ENCODE results near the gene LRP10.

The LRP10 gene

DNA sequence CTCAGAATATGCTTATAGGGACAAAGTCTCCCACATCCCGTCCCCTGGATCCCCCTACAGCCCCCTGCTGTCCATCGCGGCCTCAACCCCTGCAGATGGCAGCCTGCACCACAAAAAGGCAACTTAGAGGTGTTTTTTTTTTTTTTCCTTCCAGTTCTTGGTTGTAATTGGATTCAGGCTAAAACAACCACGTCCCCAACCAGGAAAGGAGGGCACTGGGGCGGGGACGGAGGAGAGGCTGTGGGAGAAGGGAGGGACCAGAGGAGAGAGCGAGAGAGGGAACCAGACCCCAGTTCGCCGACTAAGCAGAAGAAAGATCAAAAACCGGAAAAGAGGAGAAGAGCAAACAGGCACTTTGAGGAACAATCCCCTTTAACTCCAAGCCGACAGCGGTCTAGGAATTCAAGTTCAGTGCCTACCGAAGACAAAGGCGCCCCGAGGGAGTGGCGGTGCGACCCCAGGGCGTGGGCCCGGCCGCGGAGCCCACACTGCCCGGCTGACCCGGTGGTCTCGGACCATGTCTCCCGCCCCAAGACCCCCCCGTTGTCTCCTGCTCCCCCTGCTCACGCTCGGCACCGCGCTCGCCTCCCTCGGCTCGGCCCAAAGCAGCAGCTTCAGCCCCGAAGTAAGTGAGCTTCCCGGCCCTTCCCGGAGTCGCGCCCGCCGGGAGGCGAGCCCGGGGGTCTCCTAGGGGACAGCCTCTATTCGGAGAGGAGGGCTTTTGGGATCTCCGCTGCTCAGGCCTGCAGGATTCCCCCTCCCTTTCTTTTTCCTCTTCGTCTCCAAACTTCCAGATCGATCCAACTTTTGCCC, 35.0 kb upstream of the LRP10 start, which contains the start of gene MMP14:
Gene MMP14, plus strand, starts transcription at position 285 of the 813 bp plus-strand sequence. Its CDS starts 233 bp downstream, at position 518.
- peak within 1 kb of the TSS; percentile 63 for H3K4me3 ChIP-seq
- TF ChIP-seq Cebpa-rat (IDR thresholded peaks at IDR 0.05) = no peak
- peaks cover 33% of the 10 kb centered on the region for H4K20me1 ChIP-seq
- H3K27me3 ChIP-seq = peaks cover 57% of the 10 kb centered on the region
- peaks cover 36% of the 10 kb centered on the region for H3K4me1 ChIP-seq
- peak within 1 kb of the TSS; percentile 74 for H3K4me2 ChIP-seq
- H3K27ac ChIP-seq = peak within 1 kb of the TSS; percentile 55
- no peaks in the 10 kb centered on the region for H3K9me3 ChIP-seq
- H3K9ac ChIP-seq = peak within 1 kb of the TSS; percentile 71
- peaks cover 45% of the 10 kb centered on the region for H3K36me3 ChIP-seq

DNA sequence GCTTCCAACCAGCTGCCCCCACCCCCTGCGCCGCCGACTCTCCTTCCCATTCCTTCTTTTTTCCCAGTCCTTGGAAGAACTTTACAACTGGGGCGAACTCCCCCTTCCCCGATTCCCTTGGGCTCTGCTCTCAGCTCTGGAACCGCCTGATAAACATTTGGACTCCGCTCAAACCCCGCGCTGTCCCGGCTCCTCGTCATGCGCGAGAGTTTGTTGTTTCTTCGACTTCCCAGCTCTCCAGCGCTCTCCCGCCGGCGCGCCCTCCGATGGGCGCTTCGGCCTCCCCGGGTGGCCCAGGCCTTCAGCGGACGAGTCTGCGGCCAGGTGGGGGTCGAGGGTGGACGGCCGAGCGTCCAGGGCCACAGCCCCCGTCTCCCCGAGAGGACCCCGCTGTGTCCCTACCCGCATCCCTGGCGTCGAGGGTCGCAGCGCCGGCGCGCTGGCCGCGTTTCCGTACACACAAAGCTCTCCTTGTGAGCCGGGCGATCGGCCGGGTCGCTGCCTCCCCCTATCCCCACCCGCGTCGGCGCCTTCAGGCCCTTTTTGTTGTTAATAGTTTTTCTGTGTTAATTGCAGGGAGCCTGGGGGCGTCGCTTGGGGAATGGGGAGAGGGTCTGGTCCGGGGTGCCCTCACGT, 34.3 kb upstream of the LRP10 start:
- H4K20me1 ChIP-seq = peaks cover 33% of the 10 kb centered on the region
- H3K4me1 ChIP-seq = peaks cover 36% of the 10 kb centered on the region
- H3K9ac ChIP-seq = peak overlapping the region; percentile 71
- H3K4me3 ChIP-seq = peak overlapping the region; percentile 63
- H3K27ac ChIP-seq = peak overlapping the region; percentile 55
- peaks cover 37% of the 10 kb centered on the region for H3K36me3 ChIP-seq
- no peaks in the 10 kb centered on the region for H3K9me3 ChIP-seq
- no peak for TF ChIP-seq Cebpa-rat (IDR thresholded peaks at IDR 0.05)
- peak overlapping the region; percentile 74 for H3K4me2 ChIP-seq
- H3K27me3 ChIP-seq = peaks cover 57% of the 10 kb centered on the region

DNA sequence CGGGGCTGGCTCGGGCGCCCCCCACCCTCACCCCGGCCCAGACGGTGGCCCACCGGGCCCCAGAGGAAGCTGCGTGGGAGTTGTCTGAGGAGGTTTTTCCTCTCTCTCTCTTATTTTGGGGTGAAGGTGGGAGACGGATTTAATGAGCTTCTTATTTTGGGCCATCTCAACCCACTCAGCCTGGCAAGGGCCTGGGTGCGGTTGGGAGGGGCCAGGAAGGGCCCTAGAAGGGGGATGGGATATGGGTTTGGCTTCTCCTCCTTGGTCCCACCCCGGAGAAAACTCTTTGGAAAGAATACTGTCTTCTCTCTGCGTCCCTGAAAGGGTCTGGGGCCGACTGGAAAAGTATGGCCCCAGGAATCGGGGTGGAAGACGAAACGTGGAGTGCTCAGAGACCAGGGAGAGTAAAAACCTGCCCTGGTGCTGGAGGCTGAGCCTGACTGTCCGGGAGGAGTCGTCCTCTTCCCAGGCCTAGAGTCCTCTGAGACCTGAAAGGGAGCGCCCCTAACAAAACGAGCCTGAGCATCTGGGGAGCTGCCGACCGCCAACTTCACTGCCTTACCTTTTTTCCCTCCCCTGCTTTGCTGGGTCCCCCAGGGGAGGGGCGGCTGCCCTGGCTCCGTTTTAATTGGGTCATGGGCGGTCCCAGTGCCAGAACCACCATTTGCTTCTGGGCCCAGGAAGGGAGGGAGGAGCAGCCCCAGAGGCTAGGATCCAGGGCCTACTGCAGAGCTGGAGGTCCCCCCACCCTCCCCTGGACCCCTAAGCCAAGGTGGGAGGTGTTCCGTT, 33.6 kb upstream of the LRP10 start:
- Histone ChIP-seq H3K27me3 (peaks cover 57% of the 10 kb centered on the region), H3K4me2 (peak overlapping the region; percentile 74), H3K4me1 (peaks cover 36% of the 10 kb centered on the region), H3K4me3 (peak overlapping the region; percentile 63), H3K27ac (peak overlapping the region; percentile 55; the same call in 1 of the 2 replicates), H3K9ac (peak overlapping the region; percentile 71; the same call in 1 of the 2 replicates), H4K20me1 (peaks cover 33% of the 10 kb centered on the region), H3K36me3 (peaks cover 30% of the 10 kb centered on the region), H3K9me3 (no peaks in the 10 kb centered on the region)
- no peak for TF ChIP-seq Cebpa-rat (IDR thresholded peaks at IDR 0.05)

DNA sequence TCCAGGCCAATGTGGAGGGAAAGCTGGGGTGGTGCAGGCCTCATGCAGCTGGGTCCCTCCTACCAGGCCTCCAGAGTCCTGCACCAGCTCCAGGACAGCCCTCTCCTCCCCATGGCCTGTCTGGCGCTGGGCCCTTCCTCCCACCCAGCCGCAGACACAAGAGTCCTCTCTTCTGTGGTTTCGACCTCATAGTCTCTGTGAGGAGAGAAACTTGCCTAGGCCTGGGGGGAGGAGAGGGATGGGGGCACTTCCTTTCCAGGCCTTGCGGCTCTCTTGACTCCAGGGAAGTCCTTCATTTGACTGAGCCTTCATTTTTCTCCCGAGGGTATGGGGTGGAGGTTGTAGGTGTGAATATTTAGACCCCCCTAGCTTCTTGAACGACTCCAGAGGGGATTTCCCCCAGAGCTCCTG, 32.9 kb upstream of the LRP10 start:
- no peak overlapping the region for H3K27ac ChIP-seq
- peak overlapping the region; percentile 74 for H3K4me2 ChIP-seq
- peaks cover 23% of the 10 kb centered on the region for H3K36me3 ChIP-seq
- TF ChIP-seq Cebpa-rat (IDR thresholded peaks at IDR 0.05) = no peak
- H3K9ac ChIP-seq = no peak overlapping the region
- peaks cover 36% of the 10 kb centered on the region for H3K4me1 ChIP-seq
- H3K27me3 ChIP-seq = peaks cover 57% of the 10 kb centered on the region
- no peaks in the 10 kb centered on the region for H3K9me3 ChIP-seq
- peaks cover 33% of the 10 kb centered on the region for H4K20me1 ChIP-seq
- peak overlapping the region; percentile 63; the same call in 1 of the 2 replicates for H3K4me3 ChIP-seq

DNA sequence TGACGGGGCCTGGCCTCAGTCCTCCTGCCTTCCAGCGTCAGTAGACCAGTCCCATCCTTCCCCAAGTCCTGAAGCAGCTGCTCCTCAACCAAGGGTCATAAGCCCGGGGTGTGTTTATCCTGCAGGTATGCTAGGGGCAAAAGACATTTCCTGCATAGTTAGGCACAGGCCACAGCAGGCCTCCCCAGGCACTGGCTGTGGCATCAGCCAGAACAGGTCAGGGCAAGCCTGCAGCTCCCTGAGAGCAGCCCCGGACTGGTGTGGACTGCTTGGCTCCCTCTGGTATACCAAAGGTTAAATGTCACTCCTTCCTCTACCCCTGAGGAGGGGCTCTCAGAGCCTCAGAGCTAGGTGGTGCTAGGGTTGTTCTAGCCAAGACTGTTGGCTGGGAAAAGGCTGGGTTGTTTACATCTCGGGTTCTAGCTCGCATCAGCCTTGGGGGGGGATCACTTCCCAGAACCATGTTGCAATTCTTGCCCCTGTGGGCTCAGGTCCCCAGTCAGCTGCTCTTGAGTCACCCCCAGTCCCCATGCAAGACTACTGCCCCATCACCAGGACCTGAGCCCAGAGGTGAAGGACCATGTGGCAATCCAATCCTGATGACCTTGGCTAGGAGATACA, 32.3 kb upstream of the LRP10 start:
- no peak for TF ChIP-seq Cebpa-rat (IDR thresholded peaks at IDR 0.05)
- H3K27me3 ChIP-seq = peaks cover 55% of the 10 kb centered on the region
- H3K4me2 ChIP-seq = peak overlapping the region; percentile 74
- H3K4me1 ChIP-seq = peaks cover 39% of the 10 kb centered on the region
- peaks cover 17% of the 10 kb centered on the region for H3K36me3 ChIP-seq
- H3K27ac ChIP-seq = no peak overlapping the region
- H3K4me3 ChIP-seq = no peak overlapping the region
- H3K9ac ChIP-seq = no peak overlapping the region
- peaks cover 33% of the 10 kb centered on the region for H4K20me1 ChIP-seq
- H3K9me3 ChIP-seq = no peaks in the 10 kb centered on the region

DNA sequence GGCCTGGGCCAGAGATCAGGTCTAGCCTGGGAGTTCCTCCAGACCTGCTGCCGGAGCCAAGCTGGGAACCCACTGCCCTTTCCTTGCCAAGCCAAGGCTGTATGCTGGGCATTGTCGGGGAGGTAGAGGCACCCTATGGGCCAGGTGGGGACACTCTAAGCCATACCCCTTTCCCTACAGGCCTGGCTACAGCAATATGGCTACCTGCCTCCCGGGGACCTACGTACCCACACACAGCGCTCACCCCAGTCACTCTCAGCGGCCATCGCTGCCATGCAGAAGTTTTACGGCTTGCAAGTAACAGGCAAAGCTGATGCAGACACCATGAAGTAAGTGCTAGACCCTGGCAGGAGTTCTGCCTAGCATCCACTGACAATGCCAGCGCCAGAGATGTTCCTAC, 30.2 kb upstream of the LRP10 start:
- peaks cover 48% of the 10 kb centered on the region for H3K4me1 ChIP-seq
- H4K20me1 ChIP-seq = peaks cover 12% of the 10 kb centered on the region; the same call in 1 of the 2 replicates
- no peaks in the 10 kb centered on the region for H3K36me3 ChIP-seq
- H3K27ac ChIP-seq = no peak overlapping the region
- H3K4me3 ChIP-seq = no peak overlapping the region
- TF ChIP-seq Cebpa-rat (IDR thresholded peaks at IDR 0.05) = no peak
- no peak overlapping the region for H3K9ac ChIP-seq
- peaks cover 34% of the 10 kb centered on the region for H3K27me3 ChIP-seq
- no peaks in the 10 kb centered on the region for H3K9me3 ChIP-seq
- H3K4me2 ChIP-seq = no peak overlapping the region

DNA sequence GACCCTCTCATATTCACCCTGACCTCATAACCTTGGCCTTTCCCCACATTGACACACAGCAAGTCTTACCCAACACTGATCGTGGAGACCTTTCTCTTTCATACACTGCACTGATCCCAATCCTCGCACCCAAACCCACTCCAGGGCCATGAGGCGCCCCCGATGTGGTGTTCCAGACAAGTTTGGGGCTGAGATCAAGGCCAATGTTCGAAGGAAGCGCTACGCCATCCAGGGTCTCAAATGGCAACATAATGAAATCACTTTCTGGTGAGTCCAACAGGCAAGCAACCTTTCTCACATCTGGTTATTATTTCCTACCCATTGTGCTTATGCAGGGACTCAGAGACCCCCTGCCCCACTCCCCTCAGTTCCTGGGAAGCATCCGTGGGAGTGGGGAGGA, 29.8 kb upstream of the LRP10 start:
- H3K9me3 ChIP-seq = no peaks in the 10 kb centered on the region
- H3K9ac ChIP-seq = no peak overlapping the region
- peaks cover 8% of the 10 kb centered on the region; the same call in 1 of the 2 replicates for H4K20me1 ChIP-seq
- H3K4me1 ChIP-seq = peaks cover 48% of the 10 kb centered on the region
- H3K36me3 ChIP-seq = no peaks in the 10 kb centered on the region
- no peak overlapping the region for H3K4me3 ChIP-seq
- TF ChIP-seq Cebpa-rat (IDR thresholded peaks at IDR 0.05) = no peak
- peaks cover 30% of the 10 kb centered on the region for H3K27me3 ChIP-seq
- no peak overlapping the region for H3K4me2 ChIP-seq
- H3K27ac ChIP-seq = no peak overlapping the region

DNA sequence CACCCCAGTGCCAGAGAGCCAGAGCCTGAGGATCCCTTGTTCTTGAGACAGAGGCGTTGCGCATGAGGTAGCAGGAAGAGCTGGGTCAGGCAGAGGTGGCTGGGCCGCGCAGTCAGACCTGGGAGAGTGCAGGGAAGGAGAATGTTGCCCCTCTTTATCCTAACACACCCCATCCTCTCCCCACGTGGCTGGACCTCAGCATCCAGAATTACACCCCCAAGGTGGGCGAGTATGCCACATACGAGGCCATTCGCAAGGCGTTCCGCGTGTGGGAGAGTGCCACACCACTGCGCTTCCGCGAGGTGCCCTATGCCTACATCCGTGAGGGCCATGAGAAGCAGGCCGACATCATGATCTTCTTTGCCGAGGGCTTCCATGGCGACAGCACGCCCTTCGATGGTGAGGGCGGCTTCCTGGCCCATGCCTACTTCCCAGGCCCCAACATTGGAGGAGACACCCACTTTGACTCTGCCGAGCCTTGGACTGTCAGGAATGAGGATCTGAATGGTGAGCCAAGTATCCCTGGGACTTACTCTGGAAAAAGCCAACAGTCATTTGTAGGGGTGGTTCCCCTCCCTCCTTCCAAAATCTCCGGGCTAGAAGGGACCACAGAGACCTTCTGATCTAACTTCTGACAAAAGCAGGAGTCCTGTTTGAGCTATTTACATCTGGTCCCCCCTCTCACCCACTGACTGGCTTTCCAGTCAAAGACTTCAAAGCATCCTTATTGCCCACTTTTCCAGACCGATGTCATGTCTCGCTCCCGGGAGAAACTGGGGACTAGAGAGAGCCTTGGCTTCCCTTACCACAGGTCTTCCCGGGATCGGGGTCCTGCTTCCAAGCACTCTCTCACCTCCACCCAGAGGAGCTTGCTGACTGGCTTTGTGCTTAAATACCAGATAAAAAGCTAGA, 29.1 kb upstream of the LRP10 start:
- Histone ChIP-seq H3K9ac (no peak overlapping the region), H3K36me3 (no peaks in the 10 kb centered on the region), H3K27me3 (peaks cover 23% of the 10 kb centered on the region), H3K4me2 (no peak overlapping the region), H4K20me1 (peaks cover 2% of the 10 kb centered on the region; the same call in 1 of the 2 replicates), H3K27ac (no peak overlapping the region), H3K4me1 (peaks cover 44% of the 10 kb centered on the region), H3K9me3 (no peaks in the 10 kb centered on the region), H3K4me3 (no peak overlapping the region)
- no peak for TF ChIP-seq Cebpa-rat (IDR thresholded peaks at IDR 0.05)
